ENCODE data around the gene MAPK1. TPM values are rescaled to one million over a fixed set of nuclear protein-coding genes. Genes with fewer than 3 reads are reported as not detected.

MAPK1 gene
- total RNA-seq, 1 experiment from 2014 or later, result 90.3 TPM

DNA sequence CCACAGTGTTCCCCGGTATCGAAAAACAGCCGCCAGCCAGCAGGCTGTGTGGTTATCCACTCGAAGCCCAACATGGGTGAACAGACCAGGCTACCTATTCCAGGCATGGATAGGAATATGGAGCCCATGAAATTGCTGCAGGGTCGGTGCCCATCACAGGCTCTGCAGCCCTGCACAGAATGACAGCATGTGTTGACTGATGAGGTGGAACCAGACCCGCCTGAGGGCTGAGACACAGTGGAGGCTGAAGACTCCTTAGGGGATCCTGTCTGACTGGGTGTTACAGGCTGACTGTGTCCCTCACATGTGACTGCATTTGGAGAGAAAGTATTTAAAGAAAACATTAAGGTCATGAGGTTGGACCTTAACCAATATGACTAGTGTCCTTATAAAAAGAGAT, 125.7 kb downstream of the MAPK1 start:
- H3K23ac ChIP-seq (ENCODE audit: insufficient read length, low read depth, low read length), result no peak overlapping the region
- H3K27ac ChIP-seq (ENCODE audit: insufficient read length, low read depth, low read length), result no peak overlapping the region
- no peak overlapping the region for H4K5ac ChIP-seq (ENCODE audit: insufficient read length, low read depth, low read length)
- H3K9me3 Mint-ChIP-seq, result no peaks in the 10 kb centered on the region
- H3K27me3 ChIP-seq (ENCODE audit: insufficient read depth, low read length), result no peaks in the 10 kb centered on the region; the same call in 1 of the 2 replicates
- WGBS (ENCODE audit: extremely low coverage, insufficient read length, low lambda C conversion rate), result no CpG with 5 or more reads among the region's 6 CpGs
- no peak overlapping the region for H3K56ac ChIP-seq (ENCODE audit: insufficient read length, low read depth, low read length)
- H2AFZ ChIP-seq (ENCODE audit: low read length), result no peak overlapping the region
- no peak overlapping the region for H3T11ph ChIP-seq (ENCODE audit: low read length)
- H4K91ac ChIP-seq (ENCODE audit: insufficient read length, low read depth, low read length), result no peak overlapping the region
- H2BK15ac ChIP-seq (ENCODE audit: low read depth, low read length), result no peak overlapping the region
- H3K4me2 ChIP-seq (ENCODE audit: insufficient read depth, insufficient read length, low read length), result no peak overlapping the region
- H3K36me3 Mint-ChIP-seq (ENCODE audit: insufficient read depth in 1 of 3, low read depth in 3 of 3), result no peaks in the 10 kb centered on the region; a peak in 1 of 7 replicates
- H3K9me3 ChIP-seq (ENCODE audit: control insufficient read depth, low read depth, low read length), result no peaks in the 10 kb centered on the region
- H2BK5ac ChIP-seq (ENCODE audit: insufficient read length, low read length), result no peak overlapping the region
- no peak overlapping the region for H3K14ac ChIP-seq (ENCODE audit: insufficient read depth, low read length)
- H3K18ac ChIP-seq (ENCODE audit: insufficient read length, low read depth, low read length), result no peak overlapping the region
- H3K23me2 ChIP-seq (ENCODE audit: insufficient read length, low read depth, low read length, poor library complexity, severe bottlenecking), result no peaks in the 10 kb centered on the region
- no peak overlapping the region for H3K4me3 Mint-ChIP-seq
- no peak overlapping the region; a peak in 1 of 7 replicates for H3K27ac Mint-ChIP-seq
- H3K79me1 ChIP-seq (ENCODE audit: insufficient read depth, low read depth, low read length, poor library complexity, severe bottlenecking), result no peaks in the 10 kb centered on the region
- no peak overlapping the region for H3K9ac ChIP-seq (ENCODE audit: extremely low read depth, insufficient read length, low read length)
- peaks cover 4 to 8% of the 10 kb centered on the region in 2 experiments; a peak in 2 of 4 replicates for H3K4me1 Mint-ChIP-seq
- H2BK12ac ChIP-seq (ENCODE audit: insufficient read length, low read depth, low read length), result no peak overlapping the region
- no peak overlapping the region for H2BK120ac ChIP-seq (ENCODE audit: low read depth, low read length, poor library complexity, severe bottlenecking)
- H3K4me1 ChIP-seq (ENCODE audit: insufficient read depth, low read length), result no peaks in the 10 kb centered on the region
- H2AK5ac ChIP-seq (ENCODE audit: insufficient read length, low read length), result no peak overlapping the region
- no peak overlapping the region for H2BK20ac ChIP-seq (ENCODE audit: low read depth, low read length, poor library complexity, severe bottlenecking)
- peaks cover 62% of the 10 kb centered on the region for H3K27me3 Mint-ChIP-seq (ENCODE audit: low read depth)
- H4K8ac ChIP-seq (replicated peaks; ENCODE audit: insufficient read length, low read depth, low read length), result no peak overlapping the region
- no peak overlapping the region for H3K4ac ChIP-seq (ENCODE audit: low read depth, low read length)
- no peaks in the 10 kb centered on the region for H4K20me1 ChIP-seq (ENCODE audit: control insufficient read depth, insufficient read depth, insufficient read length)
- no peaks in the 10 kb centered on the region for H3K79me2 ChIP-seq (ENCODE audit: insufficient read depth, low read length)
- DNase-seq, result no peak
- TF ChIP-seq, protein P1, sequence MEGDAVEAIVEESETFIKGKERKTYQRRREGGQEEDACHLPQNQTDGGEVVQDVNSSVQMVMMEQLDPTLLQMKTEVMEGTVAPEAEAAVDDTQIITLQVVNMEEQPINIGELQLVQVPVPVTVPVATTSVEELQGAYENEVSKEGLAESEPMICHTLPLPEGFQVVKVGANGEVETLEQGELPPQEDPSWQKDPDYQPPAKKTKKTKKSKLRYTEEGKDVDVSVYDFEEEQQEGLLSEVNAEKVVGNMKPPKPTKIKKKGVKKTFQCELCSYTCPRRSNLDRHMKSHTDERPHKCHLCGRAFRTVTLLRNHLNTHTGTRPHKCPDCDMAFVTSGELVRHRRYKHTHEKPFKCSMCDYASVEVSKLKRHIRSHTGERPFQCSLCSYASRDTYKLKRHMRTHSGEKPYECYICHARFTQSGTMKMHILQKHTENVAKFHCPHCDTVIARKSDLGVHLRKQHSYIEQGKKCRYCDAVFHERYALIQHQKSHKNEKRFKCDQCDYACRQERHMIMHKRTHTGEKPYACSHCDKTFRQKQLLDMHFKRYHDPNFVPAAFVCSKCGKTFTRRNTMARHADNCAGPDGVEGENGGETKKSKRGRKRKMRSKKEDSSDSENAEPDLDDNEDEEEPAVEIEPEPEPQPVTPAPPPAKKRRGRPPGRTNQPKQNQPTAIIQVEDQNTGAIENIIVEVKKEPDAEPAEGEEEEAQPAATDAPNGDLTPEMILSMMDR (conservative IDR thresholded peaks at IDR 0.05), result no peak

Data from H9 (cell line).